ENCODE measurements around the gene FABP7.

FABP7 gene

GRCh38 chr6:122781716-122782115 lies 2.2 kb downstream of the FABP7 start:
- TF ChIP-seq, protein P1, sequence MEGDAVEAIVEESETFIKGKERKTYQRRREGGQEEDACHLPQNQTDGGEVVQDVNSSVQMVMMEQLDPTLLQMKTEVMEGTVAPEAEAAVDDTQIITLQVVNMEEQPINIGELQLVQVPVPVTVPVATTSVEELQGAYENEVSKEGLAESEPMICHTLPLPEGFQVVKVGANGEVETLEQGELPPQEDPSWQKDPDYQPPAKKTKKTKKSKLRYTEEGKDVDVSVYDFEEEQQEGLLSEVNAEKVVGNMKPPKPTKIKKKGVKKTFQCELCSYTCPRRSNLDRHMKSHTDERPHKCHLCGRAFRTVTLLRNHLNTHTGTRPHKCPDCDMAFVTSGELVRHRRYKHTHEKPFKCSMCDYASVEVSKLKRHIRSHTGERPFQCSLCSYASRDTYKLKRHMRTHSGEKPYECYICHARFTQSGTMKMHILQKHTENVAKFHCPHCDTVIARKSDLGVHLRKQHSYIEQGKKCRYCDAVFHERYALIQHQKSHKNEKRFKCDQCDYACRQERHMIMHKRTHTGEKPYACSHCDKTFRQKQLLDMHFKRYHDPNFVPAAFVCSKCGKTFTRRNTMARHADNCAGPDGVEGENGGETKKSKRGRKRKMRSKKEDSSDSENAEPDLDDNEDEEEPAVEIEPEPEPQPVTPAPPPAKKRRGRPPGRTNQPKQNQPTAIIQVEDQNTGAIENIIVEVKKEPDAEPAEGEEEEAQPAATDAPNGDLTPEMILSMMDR (IDR thresholded peaks at IDR 0.05; ENCODE audit: insufficient read depth, low read length, missing control alignments) = no peak
- no peak for DNase-seq (ENCODE audit: low read depth, low spot score)
- no peak overlapping the region for H3K4me3 ChIP-seq (ENCODE audit: low read depth, low read length)
- CTCF ChIA-PET = interaction anchor here (1.1 to 1.2 kb wide), 2 partner anchors 8 to 58 kb away, joined by 3 to 4 read pairs; no protein-coding TSS in a partner anchor
- POLR2A ChIA-PET = no interaction called here

GRCh38 chr6:122783401-122783800 lies 3.9 kb downstream of the FABP7 start:
- POLR2A ChIA-PET = no interaction called here
- TF ChIP-seq, protein P1 (IDR thresholded peaks at IDR 0.05; ENCODE audit: insufficient read depth, low read length, missing control alignments) = no peak
- CTCF ChIA-PET = interaction anchor here (0.6 to 1.4 kb wide), 2 partner anchors 55 to 56 kb away, joined by 3 to 4 read pairs; no protein-coding TSS in a partner anchor
- no peak for DNase-seq (ENCODE audit: low read depth, low spot score)
- no peak overlapping the region for H3K4me3 ChIP-seq (ENCODE audit: low read depth, low read length)

DNA sequence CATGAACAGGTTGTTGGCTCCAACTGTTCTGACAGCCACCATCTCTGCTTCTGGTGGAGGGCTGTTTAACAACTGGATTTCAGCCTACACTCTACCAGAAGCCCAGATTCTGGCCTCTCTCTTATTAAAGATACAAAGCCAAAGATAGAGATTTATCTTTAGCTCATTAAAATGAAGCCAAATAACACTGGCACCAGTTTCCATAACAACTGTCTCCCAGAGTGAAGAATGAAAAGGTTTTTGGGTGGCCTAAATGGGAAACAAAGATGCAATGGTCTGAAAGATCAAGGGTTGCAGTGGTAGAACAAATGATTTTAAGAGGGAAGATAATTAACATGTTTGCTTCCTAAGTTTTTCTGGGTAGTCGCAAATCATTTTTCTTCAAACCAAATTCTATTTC lies 6.4 kb downstream of the FABP7 start:
- H3K4me3 ChIP-seq (ENCODE audit: low read depth, low read length) = no peak overlapping the region
- ChIA-PET POLR2A (no interaction called here), CTCF (no interaction called here)
- TF ChIP-seq, protein P1 (IDR thresholded peaks at IDR 0.05; ENCODE audit: insufficient read depth, low read length, missing control alignments) = no peak
- DNase-seq (ENCODE audit: low read depth, low spot score) = no peak

GRCh38 chr6:122787721-122788120 lies 8.2 kb downstream of the FABP7 start:
- no peak for DNase-seq (ENCODE audit: low read depth, low spot score)
- ChIA-PET POLR2A (no interaction called here), CTCF (interaction anchor here (1.9 to 5.5 kb wide), 2 partner anchors 14 to 51 kb away, joined by 14 to 34 read pairs; no protein-coding TSS in a partner anchor)
- H3K4me3 ChIP-seq (ENCODE audit: low read depth, low read length) = no peak overlapping the region
- TF ChIP-seq, protein P1 (IDR thresholded peaks at IDR 0.05; ENCODE audit: insufficient read depth, low read length, missing control alignments) = no peak

GRCh38 chr6:122788208-122788607 lies 8.7 kb downstream of the FABP7 start:
- no peak for DNase-seq (ENCODE audit: low read depth, low spot score)
- TF ChIP-seq, protein P1 (IDR thresholded peaks at IDR 0.05; ENCODE audit: insufficient read depth, low read length, missing control alignments) = no peak
- H3K4me3 ChIP-seq (ENCODE audit: low read depth, low read length) = no peak overlapping the region; the same call in 1 of the 2 replicates
- ChIA-PET POLR2A (interaction anchor here (1.4 kb wide), 1 partner anchor 317 kb away, joined by 4 read pairs; the partner anchor contains the start of gene SERINC1), CTCF (interaction anchor here (0.6 to 5.5 kb wide), 8 partner anchors 9 to 61 kb away, joined by 3 to 34 read pairs (median 10); partner anchors contain the start of gene FABP7)

- no peak for DNase-seq (ENCODE audit: low read depth, low spot score)
- H3K4me3 ChIP-seq (ENCODE audit: low read depth, low read length) = peak overlapping the region; percentile 77
- ChIA-PET CTCF (interaction anchor here (0.6 to 5.5 kb wide), 23 partner anchors 9 to 96 kb away, joined by 3 to 34 read pairs (median 5); partner anchors contain the start of gene FABP7), POLR2A (interaction anchor here (1.4 to 1.6 kb wide), 2 partner anchors 9 to 317 kb away, joined by 4 to 13 read pairs; partner anchors contain the start of gene SERINC1)
- TF ChIP-seq, protein P1 (IDR thresholded peaks at IDR 0.05; ENCODE audit: insufficient read depth, low read length, missing control alignments) = no peak
These were observed 9.2 kb downstream of the FABP7 start for GRCh38 chr6:122788663-122789181.
